WI38 (cell line): ENCODE results near the gene LTA4H.

ENCODE experiments used
- H3K4me3 ChIP-seq: 2 replicates; pipeline ENCODE4 v1.5.1; 2011; ENCODE audit warnings: low read depth, mild to moderate bottlenecking, control low read depth, low read length
- TF ChIP-seq, protein P1 (sequence below): IDR thresholded peaks from 2 replicates; pipeline ENCODE4 v1.5.1; 2012; ENCODE audit warnings: low read depth, mild to moderate bottlenecking, control low read depth, low read length

Gene LTA4H

DNA sequence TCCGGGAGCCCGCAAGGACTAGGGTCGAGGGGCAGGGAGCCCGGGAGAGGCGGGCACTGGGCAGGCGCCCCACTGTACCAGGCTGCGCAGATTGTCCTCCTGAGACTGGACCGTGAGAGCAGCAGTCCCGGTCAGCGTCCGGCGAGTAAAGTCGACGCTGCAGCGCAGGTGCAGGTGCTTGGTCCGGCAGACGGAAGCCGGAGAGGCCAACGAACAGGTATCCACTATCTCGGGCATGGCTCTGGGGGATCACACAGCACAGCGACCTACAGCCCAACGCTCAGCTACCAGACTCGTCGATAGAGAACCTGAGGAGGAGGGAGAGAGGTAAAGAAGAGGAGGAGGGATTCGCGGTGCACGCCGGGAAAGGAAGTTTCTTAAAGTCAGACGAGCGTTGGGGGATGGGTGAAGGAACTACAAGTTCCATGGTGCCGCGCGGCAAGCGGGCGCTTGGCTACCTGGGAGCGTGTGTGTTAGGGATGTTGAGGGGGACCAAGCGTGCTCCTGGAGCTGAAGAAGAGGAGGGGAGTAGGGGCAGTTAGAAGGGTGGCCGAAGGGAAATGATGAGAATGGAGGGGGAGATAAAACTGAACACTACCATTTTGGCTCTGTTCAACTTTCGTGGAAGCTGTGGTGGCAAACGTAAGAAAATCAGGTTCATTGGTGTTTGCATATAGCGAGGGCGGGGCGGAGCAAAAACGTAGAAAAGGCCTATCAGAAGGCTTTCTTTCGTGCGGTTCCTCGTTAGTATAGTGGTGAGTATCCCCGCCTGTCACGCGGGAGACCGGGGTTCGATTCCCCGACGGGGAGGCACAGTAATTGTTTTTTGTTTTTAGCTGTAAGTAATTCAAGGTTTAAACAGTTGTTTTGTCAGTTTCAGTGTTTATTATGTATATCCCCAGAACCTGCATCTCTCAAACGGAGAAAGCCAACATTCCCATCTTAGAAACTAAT is at the start of gene LTA4H:
TSS of gene LTA4H (minus strand) at position 305 of the 954 bp plus-strand sequence. CDS start at position 237, 68 bp downstream.
- TF ChIP-seq, protein P1, sequence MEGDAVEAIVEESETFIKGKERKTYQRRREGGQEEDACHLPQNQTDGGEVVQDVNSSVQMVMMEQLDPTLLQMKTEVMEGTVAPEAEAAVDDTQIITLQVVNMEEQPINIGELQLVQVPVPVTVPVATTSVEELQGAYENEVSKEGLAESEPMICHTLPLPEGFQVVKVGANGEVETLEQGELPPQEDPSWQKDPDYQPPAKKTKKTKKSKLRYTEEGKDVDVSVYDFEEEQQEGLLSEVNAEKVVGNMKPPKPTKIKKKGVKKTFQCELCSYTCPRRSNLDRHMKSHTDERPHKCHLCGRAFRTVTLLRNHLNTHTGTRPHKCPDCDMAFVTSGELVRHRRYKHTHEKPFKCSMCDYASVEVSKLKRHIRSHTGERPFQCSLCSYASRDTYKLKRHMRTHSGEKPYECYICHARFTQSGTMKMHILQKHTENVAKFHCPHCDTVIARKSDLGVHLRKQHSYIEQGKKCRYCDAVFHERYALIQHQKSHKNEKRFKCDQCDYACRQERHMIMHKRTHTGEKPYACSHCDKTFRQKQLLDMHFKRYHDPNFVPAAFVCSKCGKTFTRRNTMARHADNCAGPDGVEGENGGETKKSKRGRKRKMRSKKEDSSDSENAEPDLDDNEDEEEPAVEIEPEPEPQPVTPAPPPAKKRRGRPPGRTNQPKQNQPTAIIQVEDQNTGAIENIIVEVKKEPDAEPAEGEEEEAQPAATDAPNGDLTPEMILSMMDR, result no peak
- H3K4me3 ChIP-seq, result peak within 1 kb of the TSS; percentile 87

DNA sequence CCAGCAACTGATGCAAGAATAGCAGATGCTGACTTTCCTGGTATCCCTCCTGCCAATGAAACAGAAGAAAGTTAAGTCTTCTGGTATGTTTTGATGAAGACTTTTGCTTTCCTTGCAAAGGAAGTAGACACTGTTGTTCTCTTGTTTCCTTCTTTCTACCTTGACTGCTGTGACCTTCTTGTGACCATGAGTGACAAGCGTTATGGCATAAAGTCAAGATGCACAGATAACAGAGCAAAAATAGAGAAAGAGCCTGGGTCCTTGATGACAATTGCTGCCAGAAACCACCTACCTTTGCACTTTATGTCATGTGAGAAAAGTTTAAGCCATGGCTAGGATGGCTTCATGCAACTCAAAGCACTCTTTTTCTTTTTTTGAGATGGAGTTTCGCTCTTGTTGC is 49.2 kb upstream of the LTA4H start:
- no peak overlapping the region for H3K4me3 ChIP-seq
- TF ChIP-seq, protein P1, result no peak

DNA sequence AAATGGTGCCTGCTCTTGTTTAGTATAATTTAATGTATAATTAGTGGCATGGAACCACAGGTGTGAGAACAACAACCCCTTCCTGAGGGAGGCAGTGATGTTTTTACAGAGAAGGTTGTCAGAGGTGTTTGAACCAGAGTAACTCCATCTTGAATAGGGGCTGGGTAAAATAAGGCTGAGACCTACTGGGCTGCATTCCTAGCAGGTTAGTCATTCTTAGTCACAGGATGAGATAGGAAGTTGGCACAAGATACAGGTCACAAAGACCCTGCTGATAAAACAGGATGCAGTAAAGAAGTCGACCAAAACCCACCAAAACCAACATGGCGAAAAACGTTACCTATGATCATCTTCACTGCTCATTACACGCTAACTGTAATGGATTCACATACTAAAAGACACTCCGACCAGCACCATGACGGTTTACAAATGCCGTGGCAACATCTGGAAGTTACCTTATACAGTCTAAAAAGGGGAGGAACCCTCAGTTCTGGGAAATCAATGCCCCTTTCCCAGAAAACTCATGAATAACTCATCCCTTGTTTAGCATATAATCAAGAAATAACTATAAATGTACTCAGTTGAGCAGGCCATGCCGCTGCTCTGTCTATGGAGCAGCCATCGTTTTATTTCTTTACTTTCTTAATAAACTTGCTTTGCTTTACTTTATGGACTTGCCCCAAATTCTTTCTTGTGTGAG is 47.8 kb upstream of the LTA4H start:
- no peak overlapping the region for H3K4me3 ChIP-seq
- TF ChIP-seq, protein P1, result no peak

DNA sequence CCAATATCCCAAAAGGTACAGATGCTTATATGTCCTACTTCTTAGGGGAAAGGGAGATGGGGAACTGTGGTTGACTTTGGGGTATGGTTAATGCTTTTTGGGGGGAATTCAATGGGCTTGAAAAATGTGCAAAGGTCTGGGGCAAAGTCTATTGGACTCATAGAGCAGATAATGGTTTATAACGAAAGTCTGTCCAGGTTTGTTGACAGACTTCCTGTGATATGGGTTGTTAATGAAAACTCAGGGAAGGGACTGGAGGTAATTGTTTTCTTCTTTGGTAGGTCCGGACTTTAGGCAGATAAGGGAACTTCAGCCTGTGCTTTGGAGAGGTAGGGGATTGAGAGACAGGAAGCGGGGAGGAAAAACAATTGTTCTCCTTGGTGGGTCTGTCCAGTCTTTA is 46.2 kb upstream of the LTA4H start:
- H3K4me3 ChIP-seq, result no peak overlapping the region
- TF ChIP-seq, protein P1, result no peak

DNA sequence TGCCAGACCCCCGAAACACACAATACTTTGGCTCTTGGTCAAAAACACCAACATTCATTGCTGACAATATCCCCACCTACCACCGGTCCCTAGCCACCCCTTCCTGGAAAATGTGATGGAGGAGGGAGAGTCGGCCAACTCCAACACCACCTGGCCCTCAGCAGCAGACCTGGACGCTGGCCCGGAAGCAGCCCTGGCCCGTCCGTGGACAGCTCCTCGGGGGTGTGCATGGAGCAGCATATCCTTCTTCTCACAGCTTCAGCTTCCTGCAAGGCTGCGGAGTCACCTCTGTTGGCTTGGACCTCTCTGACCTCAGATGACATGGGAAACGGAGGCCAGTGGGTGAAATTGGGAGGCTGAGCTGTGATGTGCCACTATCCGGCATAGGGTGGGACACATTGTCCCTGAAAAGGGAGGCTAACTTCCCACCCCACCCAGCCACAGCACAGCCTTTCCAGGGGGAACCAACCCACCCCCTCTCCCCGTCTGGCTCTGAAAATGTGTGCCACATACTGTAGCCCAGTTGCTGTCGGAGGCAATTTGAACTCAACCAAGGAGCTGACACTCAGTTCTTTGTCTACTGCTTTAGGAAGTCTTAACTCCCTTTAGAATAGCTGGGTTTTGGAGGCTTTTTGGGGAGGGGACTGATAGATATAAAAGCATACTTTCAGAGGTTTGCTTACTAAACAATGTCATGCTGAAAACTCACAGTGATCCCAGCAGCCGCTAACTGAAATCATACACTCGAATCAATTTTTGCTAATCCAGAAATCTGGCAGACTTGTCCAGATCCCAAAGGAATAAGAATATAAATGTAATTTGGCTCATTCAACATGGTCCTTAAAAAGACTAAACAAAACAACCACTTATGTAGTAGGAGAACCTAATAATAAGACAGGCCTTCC is 43.1 kb upstream of the LTA4H start:
- TF ChIP-seq, protein P1, result no peak
- no peak overlapping the region for H3K4me3 ChIP-seq

DNA sequence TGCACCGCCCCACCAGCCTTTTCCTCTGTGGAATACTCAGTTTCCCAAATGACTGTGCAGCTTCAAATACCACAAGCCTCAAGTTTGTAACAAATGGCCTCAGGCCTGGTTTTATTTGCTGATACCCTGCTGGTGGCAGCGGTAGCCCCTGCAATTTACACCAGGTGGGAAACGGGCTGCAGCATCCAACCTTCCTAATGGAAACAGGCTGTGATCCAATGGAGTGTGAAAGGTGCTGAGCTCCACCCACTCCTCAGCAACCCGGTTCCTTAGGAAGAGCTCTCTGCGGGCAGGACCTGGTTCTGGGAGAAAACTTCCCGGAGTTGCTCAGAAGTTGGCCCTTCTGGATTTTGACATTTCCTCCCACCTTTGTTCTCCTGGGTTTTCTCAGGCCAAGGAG is 41.7 kb upstream of the LTA4H start:
- H3K4me3 ChIP-seq, result no peak overlapping the region

More for the DNA sequence above, 41.7 kb upstream of the LTA4H start:
- TF ChIP-seq, protein P1, result no peak
